OCI-LY3 (cell line): Measurements from ENCODE around the gene ANKMY2.
A peak's percentile ranks its signal among the peaks of the same experiment; 100 is the strongest.

Source experiments
- H2AFZ ChIP-seq: fragments of 200-600, 300-600 bp; shearing (Covaris generic); 2 replicates; pipeline ENCODE4 v1.6.0; 2014; ENCODE audit warnings: antibody characterized with exemption, low read depth, low read length
- H3K27ac ChIP-seq: fragments of 200-600, 300-600 bp; sonication (generic); 2 replicates; pipeline ENCODE4 v1.5.1; 2014; ENCODE audit warnings: mild to moderate bottlenecking, low read length, moderate library complexity, mixed read lengths
- H3K27me3 ChIP-seq: fragments of 200-600, 300-600 bp; sonication (generic); 2 replicates; pipeline ENCODE4 v1.6.1; 2014; ENCODE audit warnings: low read depth, low read length, mixed read lengths
- H3K36me3 ChIP-seq: fragments of 200-600, 300-600 bp; sonication (generic); replicated peaks from 2 replicates; pipeline ENCODE3; 2014; ENCODE audit warnings: low read depth, low read length, mixed read lengths
- H3K4me1 ChIP-seq: fragments of 300-600, 200-600 bp; sonication (generic); 2 replicates; pipeline ENCODE4 v1.6.1; 2014; ENCODE audit warnings: low read length, mixed read lengths
- H3K4me2 ChIP-seq: fragments of 200-600, 300-600 bp; sonication (generic); 2 replicates; pipeline ENCODE4 v1.6.1; 2014; ENCODE audit warnings: low read length, mixed read lengths
- H3K4me3 ChIP-seq: fragments of 300-600, 200-600 bp; sonication (generic); 2 replicates; pipeline ENCODE4 v1.5.1; 2014; ENCODE audit warnings: antibody characterized with exemption, mild to moderate bottlenecking, low read length, moderate library complexity
- H3K79me2 ChIP-seq: fragments of 300-600, 200-600 bp; shearing (Covaris generic); 2 replicates; pipeline ENCODE4 v1.6.1; 2014; ENCODE audit warnings: mild to moderate bottlenecking, low read length, mixed read lengths
- H3K9ac ChIP-seq: fragments of 300-600, 200-600 bp; shearing (Covaris generic); 2 replicates; pipeline ENCODE4 v1.6.0; 2014; ENCODE audit warnings: mild to moderate bottlenecking, low read length, moderate library complexity
- H3K9me3 ChIP-seq: fragments of 200-600, 300-600 bp; shearing (Covaris generic); 2 replicates; pipeline ENCODE4 v1.6.1; 2014; ENCODE audit warnings: low read length, mixed read lengths; ENCODE audit not compliant: insufficient read depth
- H4K20me1 ChIP-seq: fragments of 200-600, 300-600 bp; sonication (generic); 2 replicates; pipeline ENCODE4 v1.6.1; 2016; ENCODE audit warnings: low read length, mixed read lengths; ENCODE audit not compliant: insufficient read depth
- CTCF ChIP-seq: fragments of 200-600, 300-600 bp; sonication (generic); IDR thresholded peaks from 2 replicates; pipeline ENCODE4 v1.5.1; 2014; ENCODE audit warnings: antibody characterized with exemption, low read length, low read depth
- EZH2phosphoT487 ChIP-seq: fragments of 200-600 bp; shearing (Covaris generic); IDR thresholded peaks from 2 replicates; pipeline ENCODE4 v1.6.1; 2018; ENCODE audit warnings: antibody characterized with exemption, mixed run types, low read depth

ANKMY2 gene

GRCh38 chr7:16619979-16620408, 25.6 kb downstream of the ANKMY2 start:
- Histone ChIP-seq H3K4me3 (peak overlapping the region; percentile 22; the same call in 1 of the 2 replicates), H3K27me3 (no peaks in the 10 kb centered on the region), H4K20me1 (no peaks in the 10 kb centered on the region), H3K9me3 (no peaks in the 10 kb centered on the region), H3K79me2 (no peaks in the 10 kb centered on the region), H3K4me2 (peak overlapping the region; percentile 58), H3K4me1 (peaks cover 12% of the 10 kb centered on the region), H3K27ac (peak overlapping the region; percentile 79), H2AFZ (no peak overlapping the region), H3K9ac (no peak overlapping the region), H3K36me3 (peaks cover 11% of the 10 kb centered on the region)
- no peak for TF ChIP-seq CTCF
- TF ChIP-seq EZH2phosphoT487: no peak

GRCh38 chr7:16616542-16616941, 29.0 kb downstream of the ANKMY2 start:
- Histone ChIP-seq H3K27ac (no peak overlapping the region), H3K36me3 (peaks cover 11% of the 10 kb centered on the region), H3K4me3 (no peak overlapping the region), H3K4me2 (no peak overlapping the region), H3K4me1 (peaks cover 12% of the 10 kb centered on the region), H4K20me1 (no peaks in the 10 kb centered on the region), H3K79me2 (no peaks in the 10 kb centered on the region), H2AFZ (no peak overlapping the region), H3K9me3 (no peaks in the 10 kb centered on the region), H3K27me3 (no peaks in the 10 kb centered on the region), H3K9ac (no peak overlapping the region)
- TF ChIP-seq CTCF (no peak), EZH2phosphoT487 (no peak)

- no peak for TF ChIP-seq EZH2phosphoT487
- Histone ChIP-seq H4K20me1 (no peaks in the 10 kb centered on the region), H3K9me3 (no peaks in the 10 kb centered on the region), H2AFZ (no peak overlapping the region), H3K27me3 (no peaks in the 10 kb centered on the region), H3K36me3 (peaks cover 11% of the 10 kb centered on the region), H3K4me1 (peaks cover 12% of the 10 kb centered on the region), H3K4me2 (no peak overlapping the region), H3K79me2 (no peaks in the 10 kb centered on the region), H3K27ac (no peak overlapping the region), H3K9ac (no peak overlapping the region), H3K4me3 (no peak overlapping the region)
Observed at GRCh38 chr7:16616122-16616521, 29.4 kb downstream of the ANKMY2 start.

- Histone ChIP-seq H3K27ac (no peak overlapping the region), H4K20me1 (no peaks in the 10 kb centered on the region), H3K27me3 (no peaks in the 10 kb centered on the region), H3K36me3 (peaks cover 5% of the 10 kb centered on the region), H3K4me3 (no peak overlapping the region), H3K79me2 (no peaks in the 10 kb centered on the region), H2AFZ (no peak overlapping the region), H3K4me1 (peaks cover 12% of the 10 kb centered on the region), H3K9ac (no peak overlapping the region), H3K4me2 (no peak overlapping the region), H3K9me3 (no peaks in the 10 kb centered on the region)
- no peak for TF ChIP-seq EZH2phosphoT487
- no peak for TF ChIP-seq CTCF
Observed at GRCh38 chr7:16615228-16615627, 30.3 kb downstream of the ANKMY2 start.

GRCh38 chr7:16611711-16612110, 33.8 kb downstream of the ANKMY2 start:
- no peak overlapping the region for H3K27ac ChIP-seq
- no peaks in the 10 kb centered on the region for H3K79me2 ChIP-seq
- H2AFZ ChIP-seq: no peak overlapping the region
- no peaks in the 10 kb centered on the region for H3K27me3 ChIP-seq
- H3K9me3 ChIP-seq: no peaks in the 10 kb centered on the region
- H3K4me1 ChIP-seq: peaks cover 24% of the 10 kb centered on the region
- H3K9ac ChIP-seq: no peak overlapping the region
- peaks cover 9% of the 10 kb centered on the region for H3K36me3 ChIP-seq
- no peaks in the 10 kb centered on the region for H4K20me1 ChIP-seq
- H3K4me2 ChIP-seq: no peak overlapping the region
- TF ChIP-seq EZH2phosphoT487 (no peak), CTCF (no peak)
- H3K4me3 ChIP-seq: no peak overlapping the region
